NCI-H526 (cell line): ENCODE measurements around the gene PMIS2.
"Not testable (repeated sequence)": the region's sequence is repeated elsewhere in the genome, so short reads cannot be mapped to it uniquely, and the experiment has no call there.

Source experiments
- DNase-seq, 2 experiments: peaks; one replicate each; lab custom pipeline; 2025; lab: John Stamatoyannopoulos, UW

The PMIS2 gene

DNA sequence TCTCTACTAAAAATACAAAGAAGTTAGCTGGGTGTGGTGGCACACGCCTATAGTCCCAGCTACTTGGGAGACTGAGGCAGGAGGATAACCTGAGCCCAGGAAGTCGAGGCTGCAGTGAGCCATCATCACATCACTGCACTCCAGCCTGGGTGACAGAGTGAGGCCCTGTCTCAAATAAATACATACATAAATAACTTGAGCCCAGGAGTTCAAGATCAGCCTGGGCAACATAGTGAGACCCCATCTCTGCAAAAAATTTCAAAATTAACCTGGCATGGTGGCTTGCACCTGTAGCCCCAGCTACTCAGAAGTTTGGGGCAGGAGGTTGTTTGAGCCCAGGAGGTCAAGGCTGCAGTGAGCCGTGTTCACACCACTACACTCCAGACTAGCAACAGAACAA lies 9.1 kb downstream of the PMIS2 start:
- DNase-seq: not testable (repeated sequence)

DNA sequence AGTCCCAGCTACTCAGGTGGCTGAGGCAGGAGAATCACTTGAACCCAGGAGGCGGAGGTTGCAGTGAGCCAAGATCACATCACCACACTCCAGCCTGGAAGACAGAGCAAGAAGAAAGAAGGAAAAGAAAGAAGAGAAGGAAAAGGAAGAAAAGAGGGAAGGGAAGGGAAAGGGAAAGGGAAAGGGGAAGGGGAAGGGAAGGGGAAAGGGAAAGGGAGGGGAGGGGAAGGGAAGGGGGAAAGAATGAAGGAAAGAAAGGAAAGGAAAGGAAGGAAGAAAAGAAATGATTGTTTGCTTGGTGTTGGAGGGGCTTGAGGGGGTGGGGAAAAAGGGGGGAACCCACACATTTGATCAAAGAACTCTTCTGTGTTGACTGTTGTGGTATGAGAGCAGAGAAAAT lies 10.0 kb downstream of the PMIS2 start:
- DNase-seq: no peak

DNA sequence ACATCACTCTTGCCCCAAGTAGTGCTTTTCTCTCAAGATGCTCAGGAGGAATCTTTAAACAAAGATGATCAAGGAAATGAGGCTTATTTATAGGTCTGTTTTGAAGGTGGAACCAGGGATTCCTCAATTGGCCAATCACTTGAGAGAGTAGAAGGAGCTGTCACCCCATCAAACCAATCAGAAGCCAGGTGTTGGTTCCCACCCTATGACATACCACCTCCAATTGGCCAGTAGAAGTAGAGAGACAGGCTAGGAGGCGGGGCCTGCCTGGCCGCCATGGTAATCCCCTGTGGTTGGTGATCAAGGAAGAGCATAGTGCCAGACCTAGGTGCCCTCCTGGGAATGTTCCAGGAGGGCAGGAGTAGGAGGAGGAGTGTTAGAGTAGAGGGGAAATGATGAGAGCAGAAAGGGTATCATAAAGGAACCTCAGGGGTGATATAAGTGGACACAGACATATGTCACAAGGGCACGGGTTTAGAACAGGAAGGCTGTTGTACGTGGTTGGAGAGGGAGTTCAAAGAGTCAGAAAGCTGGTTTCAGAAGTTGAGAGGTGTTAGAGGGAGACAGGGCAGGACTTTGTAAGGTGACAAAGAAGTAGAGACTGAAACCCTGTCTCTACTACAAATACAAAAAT lies 10.5 kb downstream of the PMIS2 start:
- DNase-seq: peak; percentile 20 to 36

DNA sequence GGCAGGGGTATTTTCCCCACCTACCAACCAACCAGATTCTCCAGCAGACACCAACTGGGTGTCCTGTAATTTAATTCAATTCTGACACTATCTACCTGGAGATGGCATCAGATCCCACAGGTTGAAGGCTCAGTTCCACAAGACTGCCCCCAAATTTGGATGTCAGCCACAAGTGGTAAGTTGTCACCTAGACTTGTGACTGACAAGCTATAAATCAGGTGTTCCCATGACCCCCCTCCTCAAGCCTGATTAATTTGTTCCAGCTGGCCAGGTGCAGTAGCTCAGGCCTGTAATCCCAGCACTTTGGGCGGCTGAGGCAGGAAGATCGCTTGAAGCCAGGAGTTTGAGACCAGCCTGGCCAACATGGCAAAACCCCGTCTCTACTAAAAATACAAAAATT lies 16.0 kb downstream of the PMIS2 start:
- DNase-seq: no peak

DNA sequence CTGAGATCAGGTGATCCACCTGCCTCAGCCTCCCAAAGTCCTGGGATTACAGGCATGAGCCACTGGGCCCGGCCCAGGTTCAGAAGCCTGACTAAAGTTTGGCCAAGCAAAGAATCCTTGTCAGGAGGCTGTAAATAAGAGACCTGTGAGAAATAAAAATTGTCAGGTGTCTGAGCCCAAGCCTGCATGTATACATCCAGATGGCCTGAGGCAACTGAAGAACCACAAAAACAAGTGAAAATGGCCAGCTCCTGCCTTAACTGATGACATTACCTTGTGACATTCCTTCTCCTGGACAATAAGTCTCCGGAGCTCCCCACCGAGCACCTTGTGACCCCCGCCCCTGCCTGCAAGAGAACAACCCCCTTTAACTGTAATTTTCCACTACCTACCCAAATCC lies 18.5 kb downstream of the PMIS2 start:
- not testable (repeated sequence) for DNase-seq

DNA sequence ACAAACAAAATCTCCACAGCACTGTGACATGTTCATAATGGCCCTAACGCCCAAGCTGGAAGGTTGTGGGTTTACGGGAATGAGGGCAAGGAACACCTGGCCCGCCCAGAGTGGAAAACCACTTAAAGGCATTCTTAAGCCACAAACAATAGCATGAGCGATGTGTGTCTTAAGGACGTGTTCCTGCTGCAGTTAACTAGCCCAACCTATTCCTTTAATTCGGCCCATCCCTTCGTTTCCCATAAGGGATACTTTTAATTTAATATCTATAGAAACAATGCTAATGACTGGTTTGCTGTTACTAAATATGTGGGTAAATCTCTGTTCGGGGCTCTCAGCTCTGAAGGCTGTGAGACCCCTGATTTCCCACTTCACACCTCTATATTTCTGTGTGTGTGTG lies 21.2 kb downstream of the PMIS2 start:
- DNase-seq: not testable (repeated sequence)

DNA sequence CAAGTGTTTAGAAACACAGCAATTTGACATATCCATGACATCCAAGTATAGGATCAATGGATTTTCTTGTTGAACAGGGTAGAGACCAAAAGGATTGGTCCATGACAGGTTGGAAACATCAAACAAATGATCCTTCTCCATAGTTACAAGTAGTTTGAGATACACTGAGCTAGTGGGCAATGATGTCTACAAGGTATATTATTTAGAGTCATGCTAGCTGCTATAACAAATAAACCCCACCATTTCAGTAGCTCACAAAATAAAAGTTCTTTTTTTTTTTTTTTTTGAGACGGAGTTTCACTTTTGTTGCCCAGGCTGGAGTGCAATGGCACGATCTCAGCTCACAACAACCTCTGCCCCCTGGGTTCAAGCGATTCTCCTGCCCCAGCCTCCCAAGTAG lies 21.7 kb downstream of the PMIS2 start:
- DNase-seq: no peak

DNA sequence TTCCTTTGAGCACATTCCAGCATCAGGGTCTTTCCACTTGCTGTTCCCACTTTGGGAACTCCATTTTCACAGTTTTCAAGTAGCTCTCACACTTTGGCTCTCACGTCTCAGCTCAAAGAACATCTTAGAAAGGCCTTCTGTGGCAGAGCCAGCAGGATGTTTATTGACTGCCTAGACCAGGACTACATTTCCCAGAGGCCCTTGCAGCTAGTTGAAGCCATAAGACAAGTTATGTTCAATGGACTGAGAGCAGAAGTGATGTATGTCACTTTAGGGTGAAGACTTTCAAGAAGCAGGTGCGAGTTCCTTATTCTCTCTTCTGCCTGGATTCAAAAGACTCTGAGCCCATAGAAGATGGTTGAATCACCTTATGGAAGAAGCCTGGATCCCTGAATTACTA lies 22.3 kb downstream of the PMIS2 start:
- DNase-seq: peak in 1 of 2 experiments; percentile 23

DNA sequence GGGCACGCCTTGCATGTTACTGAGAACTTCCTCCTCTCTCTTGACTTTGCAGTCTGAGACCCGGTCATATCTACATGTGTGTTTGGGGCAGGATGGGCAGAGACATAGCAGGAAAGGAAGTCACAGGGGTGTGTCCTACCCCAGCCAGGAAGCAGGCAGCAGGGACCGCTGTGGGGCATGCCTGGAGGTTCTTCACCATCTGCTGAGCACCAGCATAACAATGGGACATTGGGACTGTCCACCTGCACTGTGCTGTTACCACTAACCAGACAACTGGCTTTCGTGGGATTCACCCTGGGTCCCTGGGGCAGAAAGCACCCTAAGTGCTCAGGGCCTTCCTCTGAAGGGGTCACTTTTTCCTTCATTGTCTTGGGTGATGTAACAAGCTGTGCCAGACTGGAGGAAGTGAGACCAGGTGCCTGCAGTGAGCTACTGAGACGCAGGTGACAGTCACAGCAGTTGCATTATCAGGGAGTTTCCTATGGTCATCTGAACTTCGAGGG lies 23.9 kb downstream of the PMIS2 start:
- no peak for DNase-seq

DNA sequence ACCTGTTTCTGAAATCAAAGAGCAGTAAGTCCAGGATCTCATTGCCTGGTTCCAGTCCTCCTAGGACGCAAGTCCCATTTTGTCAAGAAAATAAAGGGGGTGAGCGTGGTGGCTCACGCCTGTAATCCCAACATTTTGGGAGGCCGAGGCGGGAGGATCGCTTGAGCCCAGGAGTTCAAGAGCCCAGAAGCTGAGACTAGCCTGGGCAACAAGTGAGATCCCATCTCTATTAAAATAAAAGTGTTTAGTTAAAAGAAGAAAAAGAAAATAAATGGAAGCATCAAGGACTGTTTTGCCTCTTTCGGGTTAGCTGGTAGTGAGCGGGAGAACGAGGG lies 26.2 kb downstream of the PMIS2 start:
- DNase-seq: no peak

DNA sequence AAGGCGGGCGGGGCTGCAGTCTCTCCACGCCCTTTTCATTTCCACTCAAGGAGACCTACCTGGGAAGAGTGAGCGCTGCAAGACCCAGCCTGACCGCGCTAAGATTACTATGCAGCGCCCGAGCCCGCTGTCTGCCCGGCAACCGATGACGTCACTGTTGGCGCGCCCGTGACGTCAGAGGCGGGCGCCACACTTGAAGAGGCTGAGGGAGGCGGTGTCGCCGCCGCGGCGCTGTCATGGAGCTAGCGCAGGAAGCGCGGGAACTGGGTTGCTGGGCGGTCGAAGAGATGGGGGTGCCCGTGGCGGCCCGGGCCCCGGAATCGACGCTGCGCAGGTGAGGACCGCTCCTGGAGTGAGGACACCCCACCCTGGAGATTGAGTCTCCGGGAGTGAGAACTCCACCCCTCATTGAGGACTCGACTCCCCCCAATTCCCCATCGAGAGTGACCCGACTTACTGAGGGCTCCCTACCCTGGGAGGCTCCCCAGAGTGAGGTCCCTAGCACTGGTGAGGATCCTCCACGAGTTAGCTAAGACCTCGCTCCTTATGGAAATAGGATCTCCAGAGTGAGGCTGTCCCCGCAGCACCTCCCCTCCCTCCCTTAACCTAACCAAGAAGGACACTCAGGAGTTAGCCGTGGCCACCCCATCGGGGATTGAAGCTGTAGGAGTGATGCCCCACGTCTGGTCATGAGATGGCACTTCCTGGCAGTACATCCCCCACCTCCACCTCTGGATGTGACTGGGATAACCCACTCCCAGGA lies 26.8 kb downstream of the PMIS2 start, which contains the start of gene HAUS5:
TSS of gene HAUS5 (plus strand) at position 177 of the 763 bp plus-strand sequence. CDS start at position 237, 60 bp downstream.
- DNase-seq: peak; percentile 92 to 98

DNA sequence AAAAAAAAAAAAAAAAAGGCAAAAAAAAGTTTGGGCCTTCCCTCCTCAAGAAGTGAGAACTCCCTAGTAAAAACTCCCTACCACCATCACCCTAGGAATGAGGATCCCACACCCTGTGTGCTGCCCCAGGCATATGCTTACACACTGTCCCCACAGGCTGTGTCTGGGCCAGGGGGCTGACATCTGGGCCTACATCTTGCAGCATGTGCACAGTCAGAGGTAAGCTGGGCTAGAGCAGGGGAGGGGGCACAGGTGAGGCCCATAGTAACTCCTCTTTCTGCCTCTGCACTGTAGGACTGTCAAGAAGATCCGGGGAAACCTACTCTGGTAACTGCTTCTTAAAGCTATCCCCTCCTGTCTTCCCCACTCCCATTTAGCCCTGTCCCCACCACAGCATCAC lies 27.6 kb downstream of the PMIS2 start:
- no peak for DNase-seq

DNA sequence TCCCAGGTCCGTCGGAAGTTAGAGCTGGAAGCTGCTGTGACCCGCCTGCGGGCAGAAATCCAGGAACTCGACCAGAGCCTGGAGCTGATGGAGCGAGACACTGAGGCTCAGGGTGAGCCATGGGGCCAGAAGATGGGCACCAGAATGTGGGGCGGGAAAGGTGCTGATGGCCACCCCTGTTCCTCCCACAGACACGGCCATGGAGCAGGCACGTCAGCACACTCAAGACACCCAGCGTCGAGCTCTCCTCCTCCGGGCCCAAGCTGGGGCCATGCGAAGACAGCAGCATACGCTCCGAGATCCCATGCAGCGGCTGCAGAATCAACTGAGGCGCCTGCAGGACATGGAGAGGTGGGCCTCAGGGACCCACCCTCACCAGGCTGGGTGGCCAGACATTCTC lies 29.1 kb downstream of the PMIS2 start:
- no peak for DNase-seq

DNA sequence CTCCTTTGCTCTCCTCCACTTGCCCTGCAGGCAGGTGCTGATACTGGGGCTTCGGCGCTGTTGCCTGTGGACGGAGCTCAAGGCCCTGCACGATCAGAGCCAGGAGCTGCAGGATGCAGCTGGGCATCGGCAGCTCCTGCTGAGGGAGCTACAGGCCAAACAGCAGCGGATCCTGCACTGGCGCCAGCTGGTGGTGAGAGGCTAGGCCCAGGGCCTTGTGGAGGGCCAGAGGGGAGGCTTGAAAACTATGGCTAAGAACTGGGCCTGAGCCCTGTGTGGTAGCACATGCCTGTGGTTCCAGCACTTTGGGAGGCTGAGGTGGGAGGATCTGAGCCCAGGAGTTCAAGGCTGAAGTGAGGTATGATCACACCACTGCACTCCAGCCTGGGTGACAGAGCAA lies 32.9 kb downstream of the PMIS2 start:
- peak in 1 of 2 experiments; percentile 22 for DNase-seq

DNA sequence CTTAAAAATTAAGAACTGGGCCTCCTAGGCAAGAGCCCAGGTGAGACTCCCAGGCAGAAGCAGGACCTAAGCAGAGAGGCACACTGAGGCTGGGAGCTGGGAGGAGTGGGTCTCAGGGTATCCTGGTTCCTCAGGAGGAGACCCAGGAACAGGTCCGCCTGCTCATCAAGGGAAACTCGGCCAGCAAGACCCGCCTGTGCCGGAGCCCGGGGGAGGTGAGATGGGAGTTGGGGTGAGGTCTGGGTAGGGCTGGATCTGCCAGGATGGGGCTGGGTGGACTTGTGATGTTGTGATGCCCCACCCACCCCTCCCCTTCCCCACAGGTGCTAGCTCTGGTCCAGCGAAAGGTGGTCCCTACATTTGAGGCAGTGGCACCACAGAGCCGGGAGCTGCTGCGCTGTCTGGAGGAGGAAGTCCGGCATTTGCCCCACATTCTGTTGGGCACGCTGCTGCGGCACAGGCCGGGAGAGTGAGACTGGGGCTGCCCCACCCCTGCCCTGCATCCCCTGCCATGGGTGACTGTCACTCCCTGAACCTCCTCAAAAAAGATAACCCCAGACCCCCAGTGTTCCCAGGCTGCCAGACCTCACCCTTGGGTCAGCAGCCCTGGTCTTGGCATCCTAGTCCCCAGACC lies 33.4 kb downstream of the PMIS2 start:
- DNase-seq: no peak

DNA sequence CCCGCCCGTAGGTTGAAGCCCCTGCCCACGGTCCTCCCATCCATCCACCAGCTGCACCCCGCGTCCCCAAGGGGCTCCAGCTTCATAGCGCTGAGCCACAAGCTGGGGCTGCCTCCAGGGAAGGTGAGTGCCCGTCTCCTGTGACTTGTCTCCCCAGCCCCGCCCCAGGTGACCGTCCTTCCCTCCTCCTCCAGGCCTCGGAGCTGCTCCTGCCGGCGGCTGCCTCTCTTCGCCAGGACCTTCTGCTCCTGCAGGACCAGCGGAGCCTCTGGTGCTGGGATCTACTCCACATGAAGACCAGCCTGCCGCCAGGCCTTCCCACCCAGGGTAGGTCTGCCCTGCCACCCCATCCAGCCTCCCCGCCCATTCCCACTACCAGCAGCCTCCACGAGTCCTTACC lies 34.0 kb downstream of the PMIS2 start:
- DNase-seq: no peak

DNA sequence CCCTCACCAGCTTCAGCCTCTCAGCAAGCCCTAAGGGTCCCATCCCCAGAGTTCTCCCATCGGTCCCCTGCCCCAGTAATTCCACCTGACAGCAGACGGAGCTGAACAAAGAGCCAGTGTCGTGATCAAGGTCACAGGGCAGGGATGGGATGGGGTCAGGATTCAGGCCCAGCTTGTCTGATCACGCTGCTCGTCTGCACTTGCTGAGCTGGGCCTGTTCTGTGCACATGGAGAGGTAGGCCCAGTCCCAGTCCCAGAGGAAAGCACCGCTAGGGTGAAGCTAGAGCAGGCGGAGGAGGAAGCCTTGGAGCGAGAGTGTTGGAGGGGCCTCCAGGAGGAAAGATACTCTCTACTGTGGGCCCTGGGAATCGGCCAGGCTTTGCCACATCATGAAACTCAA lies 35.7 kb downstream of the PMIS2 start:
- no peak for DNase-seq

DNA sequence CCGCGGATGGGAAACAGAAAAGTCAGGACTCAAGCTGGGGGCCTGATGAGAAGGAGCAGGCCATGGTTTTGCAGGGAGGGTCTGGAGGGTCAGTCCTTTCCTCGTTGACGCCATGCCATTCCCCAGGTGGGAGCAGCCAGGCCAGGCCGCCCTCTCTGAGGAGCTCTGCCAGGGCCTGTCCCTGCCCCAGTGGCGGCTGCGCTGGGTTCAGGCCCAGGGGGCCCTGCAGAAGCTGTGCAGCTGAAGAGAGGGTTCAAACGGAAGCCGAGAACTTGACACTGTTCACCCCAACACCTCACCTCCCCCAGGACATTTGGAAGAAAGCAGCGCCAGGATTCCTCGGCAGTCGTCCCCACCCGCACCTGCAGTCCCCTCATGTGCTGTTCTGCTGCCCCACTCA lies 36.8 kb downstream of the PMIS2 start:
- no peak for DNase-seq

DNA sequence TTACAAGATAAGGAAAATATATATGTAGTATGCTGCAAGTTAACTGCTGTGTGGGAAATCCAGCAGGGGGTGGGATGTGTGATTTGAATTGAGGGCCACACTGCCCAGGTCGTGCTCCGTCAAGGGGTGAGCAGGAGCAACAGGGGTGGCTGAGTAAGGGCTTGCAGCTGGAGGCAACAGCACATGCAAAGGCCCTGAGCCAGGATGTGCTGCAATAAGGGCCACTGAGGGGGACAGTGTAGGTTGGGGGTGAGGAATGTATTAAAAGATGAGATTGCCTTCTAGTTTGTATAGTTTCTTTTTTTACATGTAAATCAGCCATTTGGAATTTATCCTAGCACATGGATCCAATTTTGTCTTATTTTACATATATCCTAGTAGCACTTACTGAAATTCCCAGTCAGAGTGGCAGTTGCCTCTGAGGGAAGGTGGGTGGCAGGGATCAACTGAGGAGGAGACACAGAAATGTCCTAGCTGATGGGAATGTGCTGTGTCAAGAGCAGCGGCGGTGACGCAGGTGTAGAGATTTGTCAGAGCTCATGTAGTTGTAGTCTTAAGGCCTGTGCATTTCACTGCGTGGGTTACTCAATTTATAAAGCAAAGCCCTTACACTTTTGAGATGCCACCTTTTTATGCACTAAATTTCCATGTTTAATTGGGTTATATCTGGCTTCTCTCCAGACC lies 37.5 kb downstream of the PMIS2 start:
- DNase-seq: no peak

DNA sequence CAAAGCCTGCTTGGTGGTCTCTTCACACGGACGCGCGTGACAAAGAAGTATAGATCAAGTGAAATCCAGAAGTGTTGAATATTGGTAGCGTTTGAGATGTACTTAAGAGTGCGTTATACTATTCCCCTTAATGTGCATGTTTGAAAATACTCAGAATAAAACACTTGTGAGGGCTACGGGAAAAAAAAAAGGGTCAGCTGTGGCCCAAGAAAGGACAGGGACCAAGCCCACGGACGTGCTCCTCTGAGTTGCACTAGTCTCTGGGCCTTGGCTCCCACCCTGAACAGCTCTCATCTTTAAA lies 42.2 kb downstream of the PMIS2 start:
- DNase-seq: no peak

DNA sequence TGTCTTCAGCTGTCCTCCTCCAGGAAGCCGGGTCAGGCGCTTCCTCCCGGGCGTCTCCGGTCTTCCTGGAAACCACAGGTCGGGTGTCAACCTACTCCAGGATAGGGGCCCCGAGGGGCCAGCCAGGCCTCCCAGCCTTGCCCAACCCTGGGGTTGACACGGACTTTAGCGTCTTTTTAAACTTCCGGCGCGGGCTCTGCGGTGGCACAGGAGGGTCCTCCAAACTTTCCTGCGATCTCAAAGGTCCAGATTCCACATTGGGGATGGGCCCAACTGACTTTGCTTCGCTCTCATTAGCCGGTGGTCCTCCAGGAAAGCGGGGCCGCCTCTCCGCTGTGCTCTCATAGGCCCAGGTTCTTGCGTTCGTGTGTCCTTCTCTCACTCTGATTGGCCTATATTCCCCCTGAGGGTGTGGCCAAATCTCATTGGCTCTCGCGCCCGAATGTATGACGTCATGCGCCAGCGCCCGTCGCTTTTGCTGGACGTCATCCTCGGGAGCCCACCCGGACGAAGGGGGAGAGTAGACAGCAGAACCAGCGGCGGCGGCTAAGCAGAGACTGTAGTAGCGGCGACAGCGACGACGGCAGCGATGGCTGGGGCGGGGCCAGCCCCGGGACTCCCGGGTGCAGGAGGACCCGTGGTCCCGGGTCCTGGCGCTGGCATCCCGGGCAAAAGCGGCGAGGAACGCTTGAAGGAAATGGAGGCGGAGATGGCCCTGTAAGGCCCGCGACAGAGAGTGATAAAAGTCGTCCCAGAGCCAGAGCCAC lies 42.8 kb downstream of the PMIS2 start, which contains the start of gene RBM42:
TSS of gene RBM42 (plus strand) at position 472 of the 767 bp plus-strand sequence. CDS start at position 590, 118 bp downstream.
- peak; percentile 99 to 100 for DNase-seq

DNA sequence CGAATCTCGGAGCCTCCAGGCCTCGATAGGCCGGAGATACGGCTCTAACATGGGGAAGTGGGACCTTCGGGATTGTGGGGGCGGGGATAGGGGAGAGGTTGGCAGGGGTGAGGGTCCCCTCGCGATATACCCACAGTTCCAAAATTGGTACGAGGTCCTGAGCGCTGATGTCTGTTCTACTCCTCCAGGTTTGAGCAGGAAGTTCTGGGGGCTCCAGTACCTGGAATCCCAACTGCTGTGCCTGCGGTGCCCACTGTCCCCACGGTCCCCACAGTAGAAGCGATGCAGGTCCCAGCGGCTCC lies 43.3 kb downstream of the PMIS2 start:
- DNase-seq: no peak
